Activated T-cell treated with anti-CD3 and anti-CD28 coated beads, Interleukin-2, amount 50 U/mL, for 24 hours (primary cell): Measurements from ENCODE around the gene CNTNAP2.

ENCODE experiments used
- DNase-seq: peaks from one replicate; pipeline ENCODE4 v3.0.0-alpha.2; 2020
- H3K27ac Mint-ChIP-seq: 2 replicates; pipeline ENCODE4 v1.8.0; 2020; ENCODE audit warnings: mild to moderate bottlenecking, mixed read lengths
- H3K27me3 Mint-ChIP-seq: 2 replicates; pipeline ENCODE4 v1.8.0; 2020; ENCODE audit warnings: mixed read lengths
- H3K36me3 Mint-ChIP-seq: 2 replicates; pipeline ENCODE4 v1.8.0; 2020; ENCODE audit warnings: low read depth, mixed read lengths
- H3K4me1 Mint-ChIP-seq: 2 replicates; pipeline ENCODE4 v1.8.0; 2020; ENCODE audit warnings: low read depth, mixed read lengths
- H3K4me3 Mint-ChIP-seq: 2 replicates; pipeline ENCODE4 v1.8.0; 2020; ENCODE audit warnings: mild to moderate bottlenecking, moderate library complexity, mixed read lengths
- H3K9me3 Mint-ChIP-seq: 2 replicates; pipeline ENCODE4 v1.8.0; 2020; ENCODE audit warnings: mixed read lengths

The CNTNAP2 gene

DNA sequence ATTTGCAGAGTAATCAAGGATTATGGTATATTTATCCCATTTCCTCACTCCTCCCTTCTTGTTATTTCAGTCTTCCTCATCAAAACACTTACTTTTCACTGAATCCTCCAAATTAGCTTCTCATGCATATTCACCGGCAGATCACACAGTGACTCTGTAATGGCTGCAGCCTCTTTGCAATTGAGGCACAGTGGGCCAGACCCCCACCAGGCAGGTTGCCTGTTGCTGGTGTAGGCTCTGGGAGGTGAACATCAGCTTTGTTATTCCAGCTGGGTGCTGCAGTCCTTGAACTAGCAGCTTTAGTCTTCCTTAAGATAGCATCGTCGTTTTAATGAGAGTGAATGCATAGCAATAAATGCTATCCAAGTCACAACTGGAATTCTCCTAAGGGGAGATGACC, 449.3 kb downstream of the CNTNAP2 start:
- H3K36me3 Mint-ChIP-seq = no peaks in the 10 kb centered on the region
- no peaks in the 10 kb centered on the region for H3K4me1 Mint-ChIP-seq
- DNase-seq = no peak
- no peak overlapping the region for H3K27ac Mint-ChIP-seq
- H3K27me3 Mint-ChIP-seq = no peaks in the 10 kb centered on the region
- H3K9me3 Mint-ChIP-seq = peaks cover 3% of the 10 kb centered on the region
- H3K4me3 Mint-ChIP-seq = no peak overlapping the region

DNA sequence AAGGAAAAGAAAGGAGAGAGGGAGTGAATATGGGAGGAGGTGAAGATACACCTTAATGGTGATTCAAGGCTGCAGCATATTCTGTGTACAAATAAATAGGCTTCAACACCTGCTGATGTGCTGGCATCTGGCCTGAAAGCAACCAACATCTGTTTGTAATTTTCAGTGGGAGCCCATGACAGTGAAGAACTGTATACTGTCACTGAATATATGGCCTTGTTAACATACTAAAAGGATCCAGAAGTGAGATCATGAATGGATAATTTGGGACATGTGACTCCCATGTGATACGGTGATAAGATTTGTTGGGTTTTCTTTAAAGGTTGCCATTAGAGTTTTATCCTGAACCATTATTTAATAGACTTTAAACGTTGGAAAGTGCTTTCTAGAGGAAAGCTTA, 459.3 kb downstream of the CNTNAP2 start:
- Mint-ChIP-seq H3K27me3 (no peaks in the 10 kb centered on the region), H3K4me3 (no peak overlapping the region), H3K4me1 (no peaks in the 10 kb centered on the region), H3K36me3 (no peaks in the 10 kb centered on the region), H3K27ac (no peak overlapping the region), H3K9me3 (peaks cover 4% of the 10 kb centered on the region)
- no peak for DNase-seq

DNA sequence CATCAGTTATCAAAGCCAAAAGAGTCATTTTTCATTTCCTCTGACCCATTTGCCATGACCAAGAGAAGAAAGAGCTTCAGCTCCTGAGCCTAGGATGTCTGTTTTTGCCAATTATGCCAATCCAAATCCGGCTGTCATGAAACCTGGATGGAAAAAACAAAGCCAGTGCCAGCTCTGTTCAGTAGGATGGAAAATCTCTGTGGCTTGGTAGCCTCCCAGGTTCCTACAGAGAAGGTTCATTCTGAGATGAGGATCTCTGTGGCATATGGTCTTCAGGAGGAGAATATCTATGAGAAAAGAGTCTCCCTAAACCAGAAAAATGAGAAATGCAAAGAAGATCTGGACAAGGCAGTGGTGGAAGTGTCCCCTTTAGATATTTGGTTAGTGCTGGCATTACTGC, 475.4 kb downstream of the CNTNAP2 start:
- Mint-ChIP-seq H3K36me3 (no peaks in the 10 kb centered on the region), H3K27me3 (no peaks in the 10 kb centered on the region), H3K4me1 (no peaks in the 10 kb centered on the region), H3K4me3 (no peak overlapping the region), H3K9me3 (no peaks in the 10 kb centered on the region), H3K27ac (no peak overlapping the region)
- no peak for DNase-seq

DNA sequence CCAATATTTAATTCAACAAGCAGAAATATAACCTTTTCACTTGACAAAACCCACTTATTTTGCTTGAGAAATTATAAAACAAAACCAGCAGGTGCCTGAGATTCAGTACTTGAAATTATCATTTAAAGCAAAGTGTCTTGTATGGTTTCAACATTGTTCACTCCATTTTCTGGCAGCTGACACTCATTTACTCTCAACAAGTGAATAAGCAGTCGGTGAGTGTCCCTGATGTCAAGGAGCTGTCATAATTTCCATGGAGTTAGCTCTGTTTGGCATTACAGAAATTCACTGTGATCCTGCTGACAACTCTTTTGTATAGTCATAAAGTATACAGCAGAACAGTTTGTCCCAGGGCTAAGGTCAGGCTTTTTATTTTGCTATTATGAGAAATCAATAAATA, 490.0 kb downstream of the CNTNAP2 start:
- H3K27ac Mint-ChIP-seq = no peak overlapping the region
- peaks cover 2% of the 10 kb centered on the region for H3K9me3 Mint-ChIP-seq
- H3K27me3 Mint-ChIP-seq = no peaks in the 10 kb centered on the region
- no peaks in the 10 kb centered on the region for H3K36me3 Mint-ChIP-seq
- DNase-seq = no peak
- H3K4me3 Mint-ChIP-seq = no peak overlapping the region
- H3K4me1 Mint-ChIP-seq = no peaks in the 10 kb centered on the region

DNA sequence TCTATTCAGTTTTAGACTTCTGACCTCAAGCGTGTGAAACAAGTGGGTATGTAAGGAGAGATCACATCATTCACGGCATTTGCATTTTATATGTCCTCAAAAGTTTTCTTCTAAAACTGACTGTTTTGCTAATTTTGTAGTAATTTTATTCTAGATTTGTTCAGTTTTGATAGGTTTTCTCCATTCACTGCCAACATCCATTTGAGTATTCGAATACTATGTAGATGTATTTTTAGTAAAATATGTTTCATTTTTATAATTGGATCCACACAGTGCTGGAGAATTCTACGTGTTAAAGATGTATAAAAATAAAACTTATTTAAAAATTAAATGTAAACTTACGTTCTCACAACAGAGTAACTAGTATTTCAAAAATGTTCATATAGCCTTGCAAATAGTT, 503.0 kb downstream of the CNTNAP2 start:
- no peak for DNase-seq
- Mint-ChIP-seq H3K27ac (no peak overlapping the region), H3K4me3 (no peak overlapping the region), H3K27me3 (no peaks in the 10 kb centered on the region), H3K36me3 (no peaks in the 10 kb centered on the region), H3K4me1 (no peaks in the 10 kb centered on the region), H3K9me3 (peaks cover 2% of the 10 kb centered on the region)

DNA sequence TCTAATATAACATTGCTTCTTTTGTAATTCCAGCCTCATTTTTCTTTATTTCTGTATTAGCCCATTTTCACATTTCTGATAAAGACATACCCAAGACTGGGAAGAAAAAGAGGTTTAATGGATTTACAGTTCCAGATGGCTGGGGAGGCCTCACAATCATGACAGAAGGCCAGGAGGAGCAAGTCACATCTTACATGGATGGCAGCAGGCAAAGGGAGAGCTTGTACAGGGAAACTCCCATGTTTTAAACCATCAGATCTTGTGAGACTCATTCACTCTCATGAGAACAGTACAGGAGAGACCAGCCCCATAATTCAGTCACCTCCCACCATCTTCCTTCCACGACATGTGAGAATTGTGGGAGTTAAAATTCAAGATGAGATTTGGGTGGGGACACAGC, 510.3 kb downstream of the CNTNAP2 start:
- DNase-seq = no peak
- Mint-ChIP-seq H3K27ac (no peak overlapping the region), H3K27me3 (no peaks in the 10 kb centered on the region), H3K36me3 (no peaks in the 10 kb centered on the region), H3K9me3 (peaks cover 4% of the 10 kb centered on the region), H3K4me1 (no peaks in the 10 kb centered on the region), H3K4me3 (no peak overlapping the region)

DNA sequence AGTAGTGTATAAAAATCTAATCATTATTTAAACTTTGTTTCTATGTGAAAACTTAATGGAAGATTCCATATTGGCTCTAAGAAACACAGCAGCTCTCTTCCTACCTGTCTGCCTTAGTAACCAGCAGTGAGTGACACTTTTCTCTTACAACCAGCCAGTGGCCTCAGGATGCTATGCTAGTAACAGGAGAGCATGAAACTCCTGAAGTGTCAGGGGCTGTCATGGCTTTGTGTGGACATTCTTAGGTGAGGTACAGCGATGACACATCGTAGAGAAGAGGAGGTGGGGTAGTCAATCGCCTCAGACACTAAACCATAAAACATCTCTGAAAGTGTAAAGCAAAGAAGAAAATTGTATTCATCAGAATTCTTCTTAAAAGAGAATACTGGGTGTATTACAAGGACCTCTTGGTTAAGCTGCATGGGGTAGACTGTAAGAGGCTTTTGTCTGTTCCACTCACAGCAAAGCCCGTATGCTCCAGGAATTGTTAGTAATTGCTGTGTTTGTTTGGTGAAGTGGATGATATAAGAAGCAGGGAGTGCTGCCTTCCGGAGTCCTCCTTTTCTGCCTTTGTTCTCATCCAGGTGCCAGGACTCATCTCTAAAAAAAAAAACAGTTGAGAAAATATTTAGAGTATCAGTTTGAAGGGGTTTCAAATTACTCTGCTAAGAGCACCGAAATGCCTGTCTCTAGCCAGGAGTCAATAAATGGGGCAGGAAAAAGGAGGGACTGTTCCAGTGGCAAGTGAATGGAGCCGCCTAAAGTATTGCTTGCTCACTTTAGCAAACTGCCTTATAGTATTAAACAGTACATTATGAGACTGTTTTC, 518.8 kb downstream of the CNTNAP2 start:
- Mint-ChIP-seq H3K4me3 (no peak overlapping the region), H3K9me3 (no peaks in the 10 kb centered on the region)

DNA sequence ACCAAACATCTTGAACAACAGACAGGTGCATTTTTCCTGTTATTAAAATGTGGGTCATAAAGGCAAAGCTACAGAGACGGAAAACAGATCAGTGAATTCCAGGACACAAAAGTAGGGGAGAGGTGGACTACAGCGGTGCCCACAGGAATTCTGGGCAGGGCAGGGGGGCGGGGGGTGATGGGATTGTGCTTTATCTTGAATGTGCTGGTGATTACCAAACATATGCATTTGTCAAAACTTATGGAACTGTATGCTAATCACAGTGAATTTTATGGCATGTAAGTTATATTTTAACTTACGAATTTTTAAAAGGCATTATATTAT, 519.4 kb downstream of the CNTNAP2 start:
- H3K36me3 Mint-ChIP-seq = no peaks in the 10 kb centered on the region
- H3K4me1 Mint-ChIP-seq = no peaks in the 10 kb centered on the region
- H3K9me3 Mint-ChIP-seq = no peaks in the 10 kb centered on the region
- H3K27me3 Mint-ChIP-seq = no peaks in the 10 kb centered on the region
- no peak for DNase-seq
- no peak overlapping the region for H3K4me3 Mint-ChIP-seq
- no peak overlapping the region for H3K27ac Mint-ChIP-seq

More for the DNA sequence above, 518.8 kb downstream of the CNTNAP2 start:
- Mint-ChIP-seq H3K4me1 (no peaks in the 10 kb centered on the region), H3K27ac (no peak overlapping the region), H3K36me3 (no peaks in the 10 kb centered on the region), H3K27me3 (no peaks in the 10 kb centered on the region)
- DNase-seq = no peak

DNA sequence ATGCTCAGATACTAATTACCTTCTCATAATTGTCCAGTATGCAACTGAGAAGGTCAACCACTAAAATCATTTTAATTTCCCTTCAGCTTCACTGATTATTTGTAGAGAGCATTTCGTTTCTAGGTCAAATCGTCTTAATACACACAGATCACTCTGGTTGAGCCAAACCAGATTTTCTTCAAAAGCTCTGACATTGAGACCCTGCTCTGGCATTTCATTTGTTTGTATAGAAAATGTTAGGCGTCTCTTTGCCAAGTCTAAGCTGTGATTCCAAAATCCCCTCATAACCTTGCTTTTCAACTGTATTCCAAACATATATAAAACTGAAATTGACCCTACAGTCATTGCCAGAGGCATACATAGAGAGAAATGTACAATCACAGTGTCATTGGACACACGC, 520.0 kb downstream of the CNTNAP2 start:
- H3K27ac Mint-ChIP-seq = no peak overlapping the region
- H3K27me3 Mint-ChIP-seq = no peaks in the 10 kb centered on the region
- H3K36me3 Mint-ChIP-seq = no peaks in the 10 kb centered on the region
- peaks cover 2% of the 10 kb centered on the region for H3K9me3 Mint-ChIP-seq
- H3K4me3 Mint-ChIP-seq = no peak overlapping the region
- H3K4me1 Mint-ChIP-seq = no peaks in the 10 kb centered on the region
- no peak for DNase-seq

DNA sequence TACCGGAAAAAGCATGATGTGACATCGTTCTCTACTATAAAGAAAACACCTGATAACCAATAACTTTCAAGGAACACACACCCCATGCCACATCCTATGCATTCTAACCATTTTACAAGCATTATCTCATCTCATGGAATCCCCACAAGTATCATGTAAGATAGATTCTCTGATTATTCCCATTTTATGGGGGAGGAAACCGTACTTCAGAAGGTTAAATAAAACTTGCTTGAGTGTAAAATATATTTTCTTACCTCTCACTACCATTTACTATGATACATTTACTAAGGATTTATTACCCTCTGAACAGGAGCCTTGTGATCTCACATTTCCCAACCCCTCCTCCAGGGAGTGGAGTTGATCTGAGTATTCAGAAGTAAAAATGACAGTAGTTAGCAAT, 522.7 kb downstream of the CNTNAP2 start:
- Mint-ChIP-seq H3K4me3 (no peak overlapping the region), H3K9me3 (peaks cover 2% of the 10 kb centered on the region), H3K4me1 (no peaks in the 10 kb centered on the region), H3K27ac (no peak overlapping the region), H3K36me3 (no peaks in the 10 kb centered on the region), H3K27me3 (no peaks in the 10 kb centered on the region)
- no peak for DNase-seq

DNA sequence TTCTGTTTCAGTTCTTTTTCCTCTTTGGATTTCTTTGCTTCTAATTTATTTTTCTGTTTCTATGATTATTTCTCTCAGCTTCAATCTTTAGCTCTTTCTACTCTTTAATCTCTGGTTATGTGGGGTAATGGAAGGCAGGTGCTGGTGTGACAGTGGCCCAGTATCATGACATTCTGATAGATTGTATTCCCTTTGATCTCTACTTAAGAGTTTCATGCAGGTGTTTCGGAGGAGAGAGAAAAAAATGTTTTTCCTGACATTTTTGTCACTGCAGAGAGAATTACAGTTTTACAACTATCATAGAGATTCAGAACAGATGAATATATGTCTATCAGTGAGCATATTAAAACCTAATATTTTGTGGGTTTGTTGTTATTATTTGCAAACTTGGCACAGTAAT, 524.9 kb downstream of the CNTNAP2 start:
- Mint-ChIP-seq H3K27me3 (no peaks in the 10 kb centered on the region), H3K4me1 (no peaks in the 10 kb centered on the region), H3K36me3 (no peaks in the 10 kb centered on the region), H3K27ac (no peak overlapping the region), H3K4me3 (no peak overlapping the region), H3K9me3 (peaks cover 2% of the 10 kb centered on the region)
- DNase-seq = no peak

DNA sequence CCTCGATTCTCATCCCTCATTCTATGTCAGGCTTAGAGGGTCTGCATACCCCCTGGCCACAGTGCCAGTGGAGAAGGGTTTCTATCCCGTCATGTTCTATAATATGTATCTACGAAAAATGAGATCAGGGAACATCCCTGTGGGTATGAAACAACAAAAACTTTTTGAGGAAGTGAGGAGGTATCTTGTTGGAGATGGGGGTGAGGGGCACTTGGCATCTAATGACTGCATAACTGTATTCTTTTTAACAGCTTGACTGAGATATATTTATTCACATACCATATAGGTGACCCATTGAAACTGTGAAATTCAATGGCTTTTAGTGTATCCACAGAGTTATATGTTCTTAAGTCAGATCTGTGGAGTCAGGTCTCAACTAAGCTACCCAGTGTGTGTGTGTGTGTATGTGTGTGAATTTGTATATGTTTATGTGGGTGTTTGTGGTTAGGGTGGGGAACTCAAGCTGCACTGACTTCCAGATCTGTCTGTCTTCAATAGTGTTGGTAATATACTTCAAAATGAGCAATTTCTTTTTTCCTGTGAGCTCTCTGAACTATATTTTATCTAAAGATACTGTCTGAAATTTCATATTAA, 528.9 kb downstream of the CNTNAP2 start:
- Mint-ChIP-seq H3K27ac (no peak overlapping the region), H3K4me1 (no peaks in the 10 kb centered on the region), H3K4me3 (no peak overlapping the region), H3K9me3 (peaks cover 7% of the 10 kb centered on the region), H3K36me3 (no peaks in the 10 kb centered on the region), H3K27me3 (no peaks in the 10 kb centered on the region)
- no peak for DNase-seq

DNA sequence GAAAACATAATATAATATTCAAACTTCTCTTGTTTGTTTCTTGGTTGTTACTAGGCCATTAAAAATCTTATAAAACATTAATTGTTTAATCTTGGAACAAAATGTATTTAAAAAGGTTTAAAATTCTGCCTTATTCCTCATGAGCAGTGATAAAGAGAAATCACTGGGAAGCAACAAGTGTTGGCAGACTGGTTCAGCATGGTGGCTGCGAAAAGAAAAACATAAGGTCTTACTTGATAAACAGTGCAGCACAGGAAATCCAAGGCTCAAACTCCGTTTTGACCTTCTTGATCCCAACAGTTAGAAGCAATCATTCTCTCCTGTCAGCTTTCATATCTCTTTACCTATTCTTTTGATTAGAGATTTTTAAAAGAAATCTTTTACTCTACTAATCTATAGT, 530.8 kb downstream of the CNTNAP2 start:
- Mint-ChIP-seq H3K36me3 (no peaks in the 10 kb centered on the region), H3K9me3 (peaks cover 5% of the 10 kb centered on the region), H3K4me1 (no peaks in the 10 kb centered on the region), H3K27ac (no peak overlapping the region), H3K4me3 (no peak overlapping the region), H3K27me3 (no peaks in the 10 kb centered on the region)
- DNase-seq = no peak

DNA sequence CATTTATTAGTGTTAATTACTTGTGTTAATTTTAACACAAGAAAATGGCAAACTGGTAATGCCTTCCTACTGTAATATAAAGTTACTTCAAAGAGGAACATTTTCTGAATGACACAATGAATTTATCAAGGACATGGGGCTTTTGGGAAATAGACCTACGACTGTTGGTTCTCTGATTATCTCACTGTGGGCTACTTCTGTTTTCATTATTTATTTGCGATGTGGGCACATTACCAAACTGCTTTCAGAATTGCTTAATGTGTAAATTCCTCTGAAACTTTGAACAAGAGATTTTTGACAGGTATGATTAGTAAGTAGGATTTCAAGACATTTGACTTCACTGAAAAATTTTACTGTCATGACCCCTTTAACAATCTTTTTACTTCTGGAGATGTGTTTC, 535.6 kb downstream of the CNTNAP2 start:
- H3K27ac Mint-ChIP-seq = no peak overlapping the region
- H3K36me3 Mint-ChIP-seq = no peaks in the 10 kb centered on the region
- H3K27me3 Mint-ChIP-seq = no peaks in the 10 kb centered on the region
- no peak overlapping the region for H3K4me3 Mint-ChIP-seq
- H3K9me3 Mint-ChIP-seq = peaks cover 2% of the 10 kb centered on the region
- H3K4me1 Mint-ChIP-seq = peaks cover 3% of the 10 kb centered on the region
- DNase-seq = no peak

DNA sequence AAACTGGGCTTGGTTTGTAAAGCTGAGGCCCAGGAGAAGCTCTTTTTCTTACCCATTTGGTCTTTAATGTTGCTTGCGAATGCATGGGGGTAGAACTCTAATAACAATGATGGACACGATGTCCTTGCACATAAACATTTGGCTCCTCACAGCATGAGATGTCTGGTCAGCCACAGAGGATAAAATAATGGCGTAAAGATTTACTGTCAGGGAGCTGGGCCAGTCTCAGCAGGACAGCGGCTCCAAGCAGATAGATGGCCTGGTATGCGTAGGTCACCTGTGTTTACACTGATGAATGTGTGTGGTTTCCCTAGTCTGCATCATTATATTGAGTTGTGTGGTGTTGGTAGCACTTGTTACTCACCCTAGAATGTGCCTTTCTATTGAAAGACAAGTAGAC, 537.4 kb downstream of the CNTNAP2 start:
- no peaks in the 10 kb centered on the region for H3K27me3 Mint-ChIP-seq
- no peak overlapping the region for H3K4me3 Mint-ChIP-seq
- H3K27ac Mint-ChIP-seq = no peak overlapping the region
- peaks cover 3% of the 10 kb centered on the region for H3K4me1 Mint-ChIP-seq
- H3K9me3 Mint-ChIP-seq = peaks cover 5% of the 10 kb centered on the region
- no peaks in the 10 kb centered on the region for H3K36me3 Mint-ChIP-seq
- no peak for DNase-seq
